Heart right ventricle (tissue), 16 donors: Measurements from ENCODE around the gene RNF183. TPM values are rescaled to one million over a fixed set of nuclear protein-coding genes. Genes with fewer than 3 reads are reported as not detected.
A peak's percentile ranks its signal among the peaks of the same experiment; 100 is the strongest.

Experiments used
- ATAC-seq, 8 donors: fragments of 200-7000 bp; cut with Tn5 transposase; one replicate each; pipeline ENCODE4 v1.9.1; 2020; ENCODE audit warnings: mild to moderate bottlenecking in 8 of 8, moderate library complexity in 8 of 8, moderate number of reproducible peaks in 1 of 8
- DNase-seq, 2 donors: peaks; one replicate each; pipeline ENCODE4 v3.0.0-alpha.2; 2020
- H3K27ac ChIP-seq, 10 donors: fragments of 200-600 bp; sonication (generic) in 2 of 10; one replicate each; pipeline versions ENCODE4 v1.5.0 to v1.8.0; 2020 to 2022; ENCODE audit warnings: mild to moderate bottlenecking in 3 of 10
- H3K27me3 ChIP-seq, 7 donors: fragments of 200-600 bp; one replicate each; pipeline ENCODE4 v1.8.0; 2021 to 2022; ENCODE audit warnings: mild to moderate bottlenecking in 2 of 7
- H3K36me3 ChIP-seq, 9 donors: fragments of 200-600 bp; sonication (generic) in 1 of 9; one replicate each; pipeline versions ENCODE4 v1.5.0 to v1.8.0; 2020 to 2022; ENCODE audit warnings: mild to moderate bottlenecking in 2 of 9
- H3K4me1 ChIP-seq, 9 donors: fragments of 200-600 bp; sonication (generic) in 1 of 9; one replicate each; pipeline versions ENCODE4 v1.5.0 to v1.8.0; 2020 to 2022; ENCODE audit warnings: mild to moderate bottlenecking in 4 of 9
- H3K4me3 ChIP-seq, 10 donors: fragments of 200-600 bp; sonication (generic) in 2 of 10; one replicate each; pipeline versions ENCODE4 v1.5.0 to v1.8.0; 2020 to 2022; ENCODE audit warnings: mild to moderate bottlenecking in 7 of 10, moderate library complexity in 2 of 10
- H3K9me3 ChIP-seq, 11 donors: fragments of 200-600 bp in 10 of 11; sonication (generic) in 2 of 11; one replicate each; pipeline versions ENCODE4 v1.5.0 to v1.8.0; 2013 to 2022; ENCODE audit warnings: mild to moderate bottlenecking in 2 of 11, control low read depth in 1 of 11, moderate library complexity in 1 of 11
- CTCF ChIP-seq, 9 donors: fragments of 200-600 bp; sonication (generic) in 2 of 9; IDR thresholded peaks; one replicate each; pipeline versions ENCODE4 v1.5.0 to v1.8.0; 2021 to 2022; ENCODE audit warnings: antibody characterized with exemption in 9 of 9, mild to moderate bottlenecking in 5 of 9, moderate library complexity in 1 of 9
- WGBS, 2 donors: extraction: QIAGEN DNeasy Blood & Tissue Kit; methylation state at CpG; one replicate each; pipeline ENCODE4 v1.1.7; 2013; ENCODE audit warnings: inconsistent platforms in 1 of 2; 5-methylcytosine and 5-hydroxymethylcytosine counted together
- intact Hi-C, 10 donors: fragments of 100-400 bp; cut with DNase I; formaldehyde crosslinking; loops; one replicate each; pipeline versions ENCODE4 v1.11.1 to v1.14.2; 2022
- polyA plus RNA-seq, 2 donors: library from polyadenylated mRNA; stranded (reverse); fragments of 200-250 nt; gene quantifications; one replicate each; pipeline ENCODE4 v1.2.3, GENCODE V29; 2013
- total RNA-seq, 10 donors: library from RNA; stranded (reverse); fragmentation: NEBNext Ultra II Directional in 3 of 10; extraction: Animal tissue kit (Norgen Biotek cat#: 25700) in 3 of 10; gene quantifications; one replicate each; pipeline versions ENCODE4 v1.2.1 to v1.2.4, GENCODE V29; 2021 to 2023
- donor health status: Arrhythmogenic right ventricular cardiomyopathy.
- donor health status: ischemic (EF 13 %, LVEDD 7.1; RV severe dilation, severe dysfunction).
- donor health status: healthy with polysubstance abuse.
- donor health status: DM: no; HTN: yes; CAD: no.
- donor health status: DM: no; HTN: no; CAD: no.
- donor health status: ischemic (EF 25% LVEDD 6.9; RV normal size, moderate dysfunction).
- donor health status: ischemic (EF 25% LVEDD 5.7; RV mildly dilated, moderate dysfunction).
- donor health status: healthy.
- donor health status: DM: yes; HTN: yes; CAD: no.
- donor health status: Ischemic cardiomyopathy.
- donor health status: ischemic (EF 35%, LVEDD 5.7; RV mildly dilated, moderate dysfunction).
- donor health status: nonischemic (EF 11% LVEDD 7.7; RV severe dilation, severe dysfunction).
- donor health status: DM: yes; HTN: yes; CAD: no.
- donor health status: PGD.
- donor health status: ischemic (EF 29% LVEDD 5.4; RV normal size, mild dysfunction).
- donor health status: nonischemic (EF 23%, LVEDD 6.1; RV moderate dilation, normal function).

Gene RNF183
- total and polyA plus RNA-seq, 12 donors = 0.03 to 0.53 TPM; not detected in 10

DNA sequence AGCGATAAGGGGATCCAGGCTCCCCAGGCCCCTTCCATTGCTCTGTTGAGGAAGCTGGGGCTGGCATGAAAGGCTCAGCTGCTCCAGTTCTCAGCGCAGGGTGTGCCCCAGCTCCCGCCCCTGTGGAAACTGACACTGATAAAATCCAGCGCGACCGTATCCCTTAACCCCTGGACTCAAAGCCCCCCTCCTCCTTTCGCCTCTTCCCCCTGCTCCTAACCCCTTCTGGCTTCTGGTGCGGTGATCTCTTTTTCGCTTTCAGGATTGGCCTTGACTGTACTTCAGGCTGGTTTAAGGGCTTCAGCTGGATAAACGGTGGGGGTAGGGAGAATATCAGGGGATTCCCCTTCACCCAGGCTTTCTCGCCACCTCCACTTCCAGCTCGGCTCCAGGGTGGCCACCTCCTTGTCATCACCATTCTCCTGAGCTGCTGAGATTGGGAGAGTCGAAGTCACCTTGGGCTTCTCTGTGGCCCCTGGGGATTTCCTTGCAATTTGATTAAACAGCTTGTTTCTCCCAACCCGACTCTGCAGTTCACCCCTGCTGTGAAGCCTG lies 47.0 kb upstream of the RNF183 start:
- peak in 3 of 8 donors; percentile 22 to 46 (median 28) for ATAC-seq
- Histone ChIP-seq H3K4me3 (peak overlapping the region in 9 of 10 donors; percentile 41 to 57 (median 51)), H3K4me1 (peaks cover 0 to 18% (median 5%) of the 10 kb centered on the region in 9 donors), H3K9me3 (no peaks in the 10 kb centered on the region), H3K27ac (peak overlapping the region in 1 of 10 donors; percentile 26), H3K36me3 (no peaks in the 10 kb centered on the region), H3K27me3 (peaks cover 0 to 34% (median 28%) of the 10 kb centered on the region in 7 donors)
- 8 to 15% methylated on average over 14 of the region's 14 CpGs for WGBS, 2 donors
- intact Hi-C loops = loop anchor here in 1 of 10 donors (10.0 kb wide), 1 partner anchor 55 kb away; no protein-coding TSS in a partner anchor
- DNase-seq = no peak
- TF ChIP-seq CTCF (IDR thresholded peaks at IDR 0.05) = no peak

DNA sequence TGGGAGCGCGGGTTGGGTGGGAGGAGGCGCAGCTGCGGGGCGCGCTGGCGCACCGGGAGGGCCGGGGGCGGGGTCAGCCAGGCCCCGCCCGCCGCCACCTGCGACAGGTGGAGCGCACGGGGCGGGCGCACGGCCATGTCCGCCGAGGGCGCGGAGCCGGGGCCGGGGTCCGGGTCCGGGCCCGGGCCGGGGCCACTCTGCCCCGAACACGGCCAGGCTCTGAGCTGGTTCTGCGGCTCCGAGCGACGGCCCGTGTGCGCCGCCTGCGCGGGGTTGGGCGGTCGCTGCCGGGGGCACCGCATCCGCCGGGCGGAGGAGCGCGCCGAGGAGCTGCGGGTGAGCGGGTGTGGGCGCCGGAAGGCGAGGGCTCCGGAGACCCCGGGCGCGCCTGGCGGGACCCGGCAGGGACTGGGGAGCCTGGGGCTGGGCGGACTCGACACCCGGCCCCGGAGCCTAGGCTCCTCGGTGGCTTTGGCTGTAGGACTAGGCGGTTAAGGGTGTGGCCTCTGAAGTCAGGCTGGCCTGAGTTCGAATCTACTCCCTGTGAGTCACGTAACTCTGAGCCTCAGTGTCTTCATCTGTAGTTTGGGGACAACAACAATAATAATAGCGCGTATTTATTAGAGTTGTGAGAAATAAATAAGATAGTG lies 46.4 kb upstream of the RNF183 start, which contains the start of gene BSPRY:
Gene BSPRY, plus strand, starts transcription at position 97 of the 650 bp plus-strand sequence. Its CDS starts 39 bp downstream, at position 136.
- DNase-seq = peak in 1 of 2 donors; percentile 23
- 1 to 3% methylated on average over 64 to 71 of the region's 71 CpGs for WGBS, 2 donors
- TF ChIP-seq CTCF (IDR thresholded peaks at IDR 0.05) = no peak
- peaks cover 0 to 18% (median 5%) of the 10 kb centered on the region in 9 donors for H3K4me1 ChIP-seq
- no peaks in the 10 kb centered on the region for H3K36me3 ChIP-seq
- peaks cover 0 to 34% (median 28%) of the 10 kb centered on the region in 7 donors for H3K27me3 ChIP-seq
- ATAC-seq = peak in 5 of 8 donors; percentile 31 to 55 (median 49)
- intact Hi-C loops = loop anchor here in 1 of 10 donors (10.0 kb wide), 1 partner anchor 55 kb away; no protein-coding TSS in a partner anchor
- no peaks in the 10 kb centered on the region for H3K9me3 ChIP-seq
- H3K4me3 ChIP-seq = peak within 1 kb of the TSS; percentile 18 to 57 (median 51)
- H3K27ac ChIP-seq = peak within 1 kb of the TSS in 1 of 10 donors; percentile 26

GRCh38 chr9:113349066-113349444 lies 45.9 kb upstream of the RNF183 start:
- no peaks in the 10 kb centered on the region for H3K9me3 ChIP-seq
- ATAC-seq (no peak), DNase-seq (no peak)
- no peak overlapping the region for H3K27ac ChIP-seq
- WGBS, 2 donors = 33 to 34% methylated on average over 13 of the region's 13 CpGs
- no peak for TF ChIP-seq CTCF (IDR thresholded peaks at IDR 0.05)
- peak overlapping the region in 8 of 10 donors; percentile 41 to 57 (median 52) for H3K4me3 ChIP-seq
- H3K27me3 ChIP-seq = peaks cover 0 to 34% (median 28%) of the 10 kb centered on the region in 7 donors
- no peaks in the 10 kb centered on the region for H3K36me3 ChIP-seq
- H3K4me1 ChIP-seq = peaks cover 1 to 22% (median 8%) of the 10 kb centered on the region in 9 donors
- intact Hi-C loops = no loop called here

- intact Hi-C loops = no loop called here
- H3K4me1 ChIP-seq = peaks cover 2 to 26% (median 13%) of the 10 kb centered on the region in 9 donors
- H3K27ac ChIP-seq = no peak overlapping the region
- H3K27me3 ChIP-seq = peaks cover 0 to 34% (median 28%) of the 10 kb centered on the region in 7 donors
- 94 to 95% methylated on average over 3 of the region's 3 CpGs for WGBS, 2 donors
- H3K4me3 ChIP-seq = no peak overlapping the region
- ATAC-seq (no peak), DNase-seq (no peak)
- H3K9me3 ChIP-seq = no peaks in the 10 kb centered on the region
- TF ChIP-seq CTCF (IDR thresholded peaks at IDR 0.05) = no peak
- no peaks in the 10 kb centered on the region for H3K36me3 ChIP-seq
Measured at GRCh38 chr9:113348437-113348836, 45.3 kb upstream of the RNF183 start.
